NK-92 treated with Interleukin-12 subunit alpha and Interleukin-12 subunit beta, amount 100 ng/mL, for 24 hours (cell line): ENCODE results near the gene SLC22A23.

ENCODE experiments used
- DNase-seq: peaks from one replicate; lab custom pipeline; 2025; lab: John Stamatoyannopoulos, UW

SLC22A23 gene

DNA sequence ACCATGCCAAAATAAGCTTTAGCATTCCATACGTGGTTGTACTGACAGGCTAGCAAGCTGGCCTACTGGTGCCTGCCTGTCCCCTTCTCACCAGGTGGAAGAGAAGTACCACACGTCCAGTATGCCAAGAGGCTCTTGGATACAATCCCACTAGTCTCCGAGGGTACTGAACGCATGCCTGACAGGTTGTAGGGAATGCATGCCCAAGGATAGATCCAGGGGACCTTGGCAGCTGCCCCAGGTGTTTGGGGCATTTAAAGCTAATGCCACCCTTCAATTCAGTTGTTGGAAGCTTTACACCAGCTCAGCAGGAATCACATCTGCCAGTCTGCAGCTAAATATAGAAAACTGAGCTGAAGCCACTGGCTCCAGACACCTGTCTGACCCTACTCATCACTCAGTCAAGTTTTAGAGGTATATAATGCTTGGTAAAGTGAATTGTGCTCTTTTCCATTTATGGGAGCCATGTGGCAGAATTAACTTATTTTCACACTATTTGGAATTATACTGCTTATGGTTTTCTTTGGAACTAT, 234.3 kb downstream of the SLC22A23 start:
- DNase-seq = no peak

DNA sequence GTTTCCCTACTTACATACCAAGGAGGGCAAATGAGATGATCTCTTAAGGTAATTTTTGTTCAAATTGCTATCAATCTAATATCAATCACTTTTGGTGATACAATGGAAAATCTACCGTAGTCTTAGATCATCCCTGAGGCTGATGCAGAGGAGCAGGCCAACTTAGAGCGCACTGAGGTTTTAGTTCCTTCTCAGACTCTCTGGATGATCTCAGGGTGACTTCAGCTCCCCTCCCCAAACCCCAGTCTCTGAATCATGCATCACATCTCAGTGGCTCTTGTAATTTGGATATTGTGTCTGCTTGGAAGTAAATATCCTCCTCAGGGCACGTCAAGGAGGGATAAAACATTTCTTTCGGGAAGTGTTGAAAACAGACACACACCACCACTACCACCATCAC, 235.3 kb downstream of the SLC22A23 start:
- DNase-seq = no peak

DNA sequence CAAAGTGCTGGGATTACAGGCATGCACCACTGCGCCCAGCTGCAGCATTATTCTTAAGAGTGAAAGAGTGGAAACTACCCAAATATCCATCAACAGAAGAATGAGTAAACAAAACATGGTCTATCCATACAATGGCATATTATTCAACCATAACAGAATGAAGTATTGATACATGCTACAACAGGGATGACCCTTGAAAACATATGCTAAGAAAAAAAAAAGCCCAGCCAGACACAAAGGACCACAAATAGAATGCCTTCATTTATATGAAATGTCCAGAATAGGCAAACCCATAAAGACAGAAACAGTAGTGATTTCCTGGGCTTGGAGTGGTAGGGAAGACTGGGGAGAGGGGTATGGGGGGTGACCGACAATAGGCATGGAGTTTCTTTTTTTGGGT, 236.5 kb downstream of the SLC22A23 start:
- no peak for DNase-seq
